Stimulated activated CD4-positive, alpha-beta T cell treated with anti-CD3 and anti-CD28 coated beads, Interleukin-2, amount 100 ng/mL, for 24 hours (primary cell): ENCODE results near the gene GPS1.
A peak's percentile ranks its signal among the peaks of the same experiment; 100 is the strongest.

Source experiments
- DNase-seq, 2 donors: peaks; one replicate each; pipeline ENCODE4 v3.0.0-alpha.2; 2020

Gene GPS1

DNA sequence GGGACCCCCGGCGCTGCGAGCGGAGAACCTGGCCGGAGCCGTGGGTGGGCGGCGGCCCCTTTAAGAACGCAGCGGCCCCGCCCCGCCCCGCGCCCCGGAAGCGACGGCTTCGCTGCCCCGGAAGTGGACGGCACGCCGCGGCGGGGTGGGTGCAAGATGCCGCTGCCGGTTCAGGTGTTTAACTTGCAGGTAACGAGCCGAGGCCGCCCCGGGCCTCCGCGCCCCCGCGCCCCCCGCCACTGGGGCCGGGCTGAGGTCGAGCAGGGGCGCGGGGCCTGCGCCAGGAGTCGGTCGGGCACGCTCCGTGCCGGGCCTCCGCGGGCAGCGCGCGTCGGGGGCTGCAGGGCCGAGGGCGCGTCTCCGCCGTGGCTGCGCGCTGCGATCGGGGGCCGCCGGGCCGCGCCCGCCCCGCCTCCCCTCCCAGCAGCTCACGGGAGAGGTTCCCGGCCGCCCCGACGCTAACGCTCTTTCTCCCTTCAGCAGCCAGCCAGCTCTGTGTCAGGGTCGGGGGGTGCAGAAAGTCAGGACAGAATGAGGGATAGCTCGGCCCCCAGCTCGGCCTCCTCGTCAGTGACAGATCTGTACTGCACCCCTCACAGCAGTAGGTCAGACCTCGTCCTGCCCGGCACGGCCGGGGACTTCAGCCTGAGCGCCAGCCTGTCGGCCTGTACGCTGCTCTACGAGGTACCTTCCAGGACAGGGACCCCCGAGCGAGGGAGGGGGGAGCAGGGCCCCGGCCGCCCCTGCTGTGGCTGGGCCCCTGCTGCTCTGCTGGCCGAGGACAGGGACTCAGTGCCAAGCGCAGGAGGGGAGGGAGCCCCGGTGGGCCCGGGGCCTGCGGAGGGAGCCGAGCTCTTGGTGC lies at the start of gene GPS1, which contains the start of gene RFNG:
Gene GPS1, plus strand, starts transcription at position 123 of the 862 bp plus-strand sequence. Its CDS starts 34 bp downstream, at position 157.
Gene RFNG, minus strand, starts transcription at position 36 of the 862 bp plus-strand sequence. CDS start 45 bp downstream, outside the sequence.
- peak; percentile 89 to 91 for DNase-seq

DNA sequence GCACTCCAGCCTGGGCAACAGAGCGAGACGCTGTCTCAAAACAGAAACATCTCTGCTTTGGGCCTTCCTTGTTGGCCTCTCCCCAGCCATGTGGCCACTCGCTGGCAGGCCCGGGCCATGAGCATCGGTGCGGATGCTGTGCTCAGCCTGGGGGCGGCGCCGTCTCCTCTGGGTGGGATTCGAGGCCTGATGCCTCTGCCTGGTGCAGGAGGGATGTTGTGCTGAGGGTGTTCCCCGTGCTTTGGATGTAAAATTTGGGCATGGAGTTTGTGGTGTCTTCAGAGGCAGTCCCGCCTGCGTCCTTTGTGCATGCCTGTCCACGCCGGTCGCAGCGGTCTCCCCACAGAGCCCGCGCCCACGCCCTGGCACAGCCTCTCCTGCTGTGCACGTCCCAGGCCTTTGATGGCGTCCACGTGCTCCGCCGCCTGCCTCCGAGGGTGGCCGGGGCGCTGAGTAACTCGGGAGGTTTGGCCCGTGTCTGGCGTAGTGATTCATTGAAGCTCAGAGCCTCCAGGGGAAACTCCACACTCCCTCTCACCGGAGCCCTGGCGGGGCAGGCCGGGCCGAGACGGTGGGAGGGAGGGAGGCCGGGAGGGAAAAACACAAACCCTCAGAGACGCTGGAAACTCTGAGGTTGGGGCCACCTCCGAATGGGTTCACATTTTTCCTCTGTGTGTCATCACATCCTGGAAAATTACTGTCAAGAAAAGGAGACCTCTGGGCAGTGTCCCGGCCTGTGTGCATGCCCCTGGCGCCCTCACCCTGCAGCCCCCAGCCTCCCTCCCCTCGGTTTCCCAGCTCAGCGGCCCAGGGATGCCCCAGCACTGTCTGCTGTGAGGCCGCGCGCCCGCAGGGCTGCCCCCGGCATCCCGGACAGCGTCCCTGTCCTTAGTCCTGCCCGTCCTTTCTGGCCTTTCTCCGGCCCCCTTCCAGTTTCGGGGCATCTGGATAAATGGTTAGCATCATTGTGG lies 48.0 kb upstream of the GPS1 start:
- peak; percentile 52 to 58 for DNase-seq

DNA sequence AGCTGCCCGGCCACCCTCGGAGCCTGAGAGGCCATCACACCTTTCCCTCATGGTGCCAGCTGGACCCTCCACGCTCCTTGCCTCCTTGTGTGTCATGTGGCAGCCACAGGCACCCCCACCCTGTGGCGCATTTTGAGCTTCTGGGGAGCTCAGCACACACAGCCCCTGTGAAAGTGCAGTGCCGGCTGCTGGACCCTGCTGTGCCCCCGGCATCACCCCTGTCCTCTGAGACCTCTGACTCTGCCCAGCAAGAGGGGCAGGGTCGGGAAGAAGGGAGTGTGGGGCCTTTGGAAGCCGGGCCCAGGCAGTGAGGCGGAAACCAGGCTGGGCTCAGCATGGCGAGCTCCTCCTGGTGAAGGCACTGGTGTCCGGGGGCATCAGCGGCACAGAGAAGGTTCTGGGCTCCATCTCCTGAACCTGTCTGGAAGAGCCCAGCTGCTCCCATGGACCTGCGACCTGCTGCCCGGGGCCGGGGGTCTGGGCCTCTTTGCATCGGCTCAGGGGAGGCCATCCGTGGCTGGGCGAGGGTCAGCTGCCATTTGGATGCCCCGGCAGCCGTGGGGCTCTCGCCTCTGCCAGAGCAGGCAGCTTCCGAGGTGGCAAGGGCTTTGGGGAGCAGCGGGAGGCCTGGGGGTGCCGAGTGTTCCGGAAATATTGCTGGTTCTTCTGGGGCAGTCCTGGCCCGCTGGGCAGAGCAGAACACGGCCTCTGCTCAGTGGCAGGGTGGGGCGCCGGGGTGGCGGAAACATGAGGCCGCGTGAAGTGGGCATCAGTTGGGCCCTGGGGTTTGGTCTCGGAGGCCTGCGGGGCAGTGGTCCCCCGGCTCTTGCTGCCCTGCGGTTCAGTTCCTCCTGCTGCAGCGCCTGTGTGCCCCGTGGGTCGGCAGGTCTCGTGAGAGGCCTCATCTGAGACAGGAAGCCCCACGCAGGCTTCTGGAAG lies 46.9 kb upstream of the GPS1 start:
- no peak for DNase-seq

DNA sequence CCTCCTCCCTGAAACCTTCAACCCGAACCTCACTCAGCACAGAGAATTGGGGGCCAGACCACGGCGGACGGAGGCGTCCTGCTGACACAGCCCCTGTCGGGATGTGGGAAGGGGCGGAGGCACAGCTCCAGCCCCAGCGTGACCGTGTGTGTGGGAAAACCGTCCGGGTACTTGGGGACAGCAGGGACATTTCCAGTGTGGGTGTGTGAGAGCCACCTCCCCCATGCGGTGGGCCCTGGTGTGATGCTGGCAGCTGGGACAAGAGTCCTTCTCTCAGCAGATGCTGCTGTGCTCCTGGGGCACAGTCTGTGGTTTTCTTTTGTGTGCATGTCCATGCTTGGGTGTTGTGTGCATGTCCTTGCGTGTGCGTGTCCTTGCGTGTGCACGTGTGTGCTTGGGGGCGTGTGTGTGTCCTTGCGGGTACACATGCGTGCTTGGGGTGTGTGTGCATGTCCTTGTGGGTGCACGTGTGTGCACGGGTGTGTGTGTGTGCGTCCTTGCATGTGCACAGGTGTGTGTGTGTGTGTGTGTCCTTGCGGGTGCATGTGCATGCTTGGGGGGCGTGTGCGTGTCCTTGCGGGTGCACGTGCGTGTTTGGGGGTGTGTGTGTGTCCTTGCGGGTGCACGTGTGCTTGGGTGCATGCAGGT lies 45.9 kb upstream of the GPS1 start:
- DNase-seq, result no peak

DNA sequence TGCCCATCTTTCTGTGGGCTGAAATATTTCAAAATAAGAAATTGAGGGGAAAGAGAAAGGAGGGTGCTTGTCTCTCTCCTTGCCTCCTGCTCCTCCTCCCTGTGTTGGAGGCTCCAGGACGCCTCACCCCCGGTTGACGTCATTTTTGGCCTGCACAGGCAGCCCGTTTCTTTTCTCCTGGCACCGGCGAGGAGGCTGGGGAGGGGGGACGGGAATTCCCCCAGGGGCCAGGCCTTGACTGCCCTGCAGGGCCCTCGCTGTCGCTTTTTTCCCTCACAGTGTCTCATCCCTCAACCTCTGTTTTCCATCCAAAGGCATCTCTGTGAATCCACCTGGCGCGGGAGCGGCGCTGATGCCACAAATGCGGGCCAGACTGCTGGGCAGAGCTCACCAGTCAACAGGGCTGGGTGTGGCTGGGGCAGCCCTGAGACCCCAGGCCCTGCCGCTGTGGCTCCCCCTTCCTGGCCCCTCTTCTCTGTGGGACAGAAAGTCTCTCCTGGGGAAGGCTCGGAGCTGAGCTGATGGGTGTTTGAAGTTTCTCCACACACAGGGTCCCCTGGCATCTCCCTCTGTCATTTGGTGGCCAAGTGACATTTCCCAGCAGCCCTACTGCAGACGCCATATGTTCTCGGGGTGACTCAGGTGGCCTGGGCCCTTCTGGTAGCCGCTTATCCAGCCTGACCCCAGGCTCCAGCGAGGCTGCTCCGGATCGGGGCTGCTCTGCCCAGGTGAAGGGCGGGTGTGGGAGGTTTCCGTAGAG lies 45.0 kb upstream of the GPS1 start:
- DNase-seq, result no peak

DNA sequence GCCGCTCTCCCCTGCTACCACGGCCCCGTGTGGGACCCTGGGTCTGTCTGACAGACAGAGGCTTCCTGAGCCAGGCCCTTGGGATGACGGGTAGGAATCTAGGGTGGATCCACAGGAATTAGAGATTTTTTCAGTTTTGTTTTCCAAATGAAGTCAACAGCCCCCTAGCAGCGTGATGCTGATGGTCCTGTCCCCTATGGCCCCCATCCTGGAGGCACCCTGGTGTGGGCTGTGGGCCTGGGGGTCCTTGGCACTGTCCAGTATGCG lies 44.5 kb upstream of the GPS1 start:
- no peak for DNase-seq

DNA sequence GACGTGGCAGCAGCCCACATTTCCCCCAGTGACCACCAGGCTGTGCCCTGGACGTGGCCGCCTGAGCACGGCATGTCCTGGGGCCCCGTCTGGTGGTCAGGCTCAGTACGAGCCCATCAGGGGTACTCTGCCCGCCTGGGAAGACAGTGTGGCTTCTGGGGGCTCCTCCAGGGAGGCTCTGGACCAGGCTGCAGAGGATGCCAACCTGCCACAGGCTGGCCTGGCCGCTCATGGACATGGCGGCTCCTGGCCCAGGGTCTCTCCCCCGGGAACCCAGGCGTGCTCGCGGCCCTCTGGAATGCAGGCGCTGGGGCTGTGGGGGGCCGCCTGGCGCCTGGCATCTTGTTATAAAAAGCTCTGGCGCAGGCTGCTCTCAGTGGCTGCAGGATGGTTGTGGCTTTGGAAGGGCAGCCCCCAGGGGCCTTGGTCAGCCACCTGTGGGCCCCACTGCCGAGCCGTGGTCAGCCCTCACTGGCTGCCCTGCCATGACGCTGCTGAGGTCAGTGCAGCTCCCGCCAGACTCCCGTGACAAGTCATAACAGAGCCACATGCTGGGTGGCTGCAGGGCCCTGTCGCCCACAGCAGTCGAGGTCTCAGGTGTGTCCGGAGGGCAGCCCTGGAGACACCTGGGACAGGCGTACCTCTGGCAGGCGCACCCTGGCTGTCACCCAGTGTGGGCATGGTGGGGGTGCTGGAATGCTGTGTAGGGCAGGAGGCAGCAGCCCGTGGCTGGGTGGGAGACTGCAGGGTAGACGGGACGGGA lies 44.0 kb upstream of the GPS1 start:
- DNase-seq, result no peak

DNA sequence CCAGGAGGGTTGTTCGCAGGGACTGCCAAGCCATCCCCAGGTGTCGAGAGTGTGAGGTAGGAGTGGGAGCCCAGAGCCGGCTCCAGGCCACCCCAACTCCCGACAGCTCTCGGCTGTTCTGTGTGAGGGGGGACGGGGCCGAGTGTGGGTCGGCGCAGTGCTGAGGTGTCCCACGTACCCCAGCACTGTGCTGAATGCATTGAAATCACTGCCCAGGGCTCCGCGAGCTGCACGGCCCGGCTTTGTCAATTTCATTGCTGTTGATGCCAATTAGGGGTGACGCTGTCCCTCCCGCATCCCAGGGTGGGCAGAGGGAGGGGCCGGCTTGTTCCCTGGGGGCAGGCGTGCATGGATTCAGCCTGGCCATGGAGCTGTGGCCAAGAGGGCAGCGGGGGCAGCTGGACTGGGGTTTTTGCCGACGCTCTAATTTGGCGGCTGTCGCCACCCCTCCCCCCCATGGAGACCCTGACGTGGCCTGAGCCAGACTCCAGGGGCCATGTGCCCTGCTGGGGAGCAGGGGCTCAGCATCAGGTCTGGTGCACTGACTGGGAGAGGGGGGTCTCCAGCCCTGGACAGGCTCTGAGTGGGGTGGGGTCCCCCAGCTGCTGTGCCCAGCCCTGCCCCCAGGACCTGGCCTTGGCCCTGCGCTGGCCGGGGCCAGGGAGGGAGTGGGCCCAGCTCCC lies 43.3 kb upstream of the GPS1 start:
- no peak for DNase-seq

DNA sequence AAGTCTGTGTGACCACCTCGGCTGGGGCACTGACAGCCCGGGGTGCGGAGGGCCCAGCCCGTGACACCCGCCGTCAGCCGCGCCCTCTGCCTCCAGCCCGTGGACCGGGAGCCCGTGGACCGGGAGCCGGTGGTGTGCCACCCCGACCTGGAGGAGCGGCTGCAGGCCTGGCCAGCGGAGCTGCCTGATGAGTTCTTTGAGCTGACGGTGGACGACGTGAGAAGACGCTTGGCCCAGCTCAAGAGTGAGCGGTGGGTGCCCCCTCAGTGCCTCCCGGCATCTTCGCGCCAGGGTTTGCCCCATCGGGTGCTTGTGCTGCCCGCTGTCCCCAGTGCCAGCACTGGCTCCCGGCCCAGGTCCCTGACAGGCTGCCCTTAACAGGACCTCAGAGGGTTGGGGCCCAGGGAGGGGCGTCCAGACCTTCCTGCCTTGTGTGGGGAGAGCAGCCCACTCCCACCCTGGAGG lies 42.7 kb upstream of the GPS1 start:
- no peak for DNase-seq

DNA sequence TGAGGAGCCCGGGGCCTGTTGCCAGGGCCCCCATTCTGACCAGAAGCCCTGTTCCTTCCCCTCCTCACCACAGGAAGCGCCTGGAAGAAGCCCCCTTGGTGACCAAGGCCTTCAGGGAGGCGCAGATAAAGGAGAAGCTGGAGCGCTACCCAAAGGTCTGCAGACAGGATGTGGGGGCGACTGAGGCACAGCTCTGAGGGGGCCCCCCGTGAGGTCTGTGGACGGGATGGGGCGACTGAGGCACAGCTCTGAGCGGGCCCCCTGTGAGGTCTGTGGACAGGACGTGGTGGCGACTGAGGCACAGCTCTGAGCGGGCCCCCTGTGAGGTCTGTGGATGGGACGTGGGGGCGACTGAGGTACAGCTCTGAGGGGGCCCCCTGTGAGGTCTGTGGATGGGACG lies 42.3 kb upstream of the GPS1 start:
- no peak for DNase-seq

DNA sequence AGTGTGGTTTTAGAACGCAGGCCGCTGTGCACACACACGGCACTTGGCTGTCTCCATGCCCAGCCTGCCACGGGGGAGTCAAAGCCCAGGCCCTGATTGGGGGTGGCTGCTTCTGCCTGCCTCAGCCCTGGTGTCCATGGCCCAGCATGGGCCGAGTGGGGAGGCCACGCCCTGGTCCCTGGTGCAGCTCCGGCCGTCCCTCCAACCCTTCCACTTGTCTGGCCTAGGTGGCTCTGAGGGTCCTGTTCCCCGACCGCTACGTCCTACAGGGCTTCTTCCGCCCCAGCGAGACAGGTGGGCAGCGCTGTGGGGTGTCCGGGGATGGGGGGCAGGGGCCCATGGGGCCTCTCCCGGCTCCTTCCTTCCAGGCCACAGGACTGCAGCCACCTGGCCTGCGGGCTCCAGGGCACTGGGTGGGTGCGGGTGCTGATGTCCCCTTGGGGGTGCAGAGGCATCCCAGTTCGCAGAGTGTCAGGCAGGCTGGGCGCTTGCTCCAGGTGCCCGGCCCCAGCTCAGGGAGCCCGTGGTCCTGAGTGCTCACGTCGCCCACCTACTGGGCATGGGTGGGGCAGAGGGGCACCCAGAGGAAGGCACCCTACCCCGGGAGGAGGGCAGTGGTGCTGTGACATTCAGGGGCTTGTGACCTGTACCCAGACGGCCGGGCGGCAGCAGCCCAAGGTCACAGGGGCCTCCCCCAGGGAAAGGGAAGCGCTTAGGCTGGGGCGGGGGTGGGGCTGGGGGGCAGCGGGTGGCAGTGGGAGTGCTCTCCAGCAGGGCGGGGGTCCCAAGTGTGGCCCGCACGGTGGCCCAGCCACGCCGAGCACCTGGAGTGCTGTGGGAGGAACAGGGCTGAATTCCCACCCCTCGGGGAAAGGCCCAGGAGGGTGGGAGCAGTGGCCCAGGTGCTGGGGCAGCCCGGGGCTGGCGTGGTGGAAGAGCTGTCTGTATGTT lies 40.8 kb upstream of the GPS1 start:
- DNase-seq, result no peak

DNA sequence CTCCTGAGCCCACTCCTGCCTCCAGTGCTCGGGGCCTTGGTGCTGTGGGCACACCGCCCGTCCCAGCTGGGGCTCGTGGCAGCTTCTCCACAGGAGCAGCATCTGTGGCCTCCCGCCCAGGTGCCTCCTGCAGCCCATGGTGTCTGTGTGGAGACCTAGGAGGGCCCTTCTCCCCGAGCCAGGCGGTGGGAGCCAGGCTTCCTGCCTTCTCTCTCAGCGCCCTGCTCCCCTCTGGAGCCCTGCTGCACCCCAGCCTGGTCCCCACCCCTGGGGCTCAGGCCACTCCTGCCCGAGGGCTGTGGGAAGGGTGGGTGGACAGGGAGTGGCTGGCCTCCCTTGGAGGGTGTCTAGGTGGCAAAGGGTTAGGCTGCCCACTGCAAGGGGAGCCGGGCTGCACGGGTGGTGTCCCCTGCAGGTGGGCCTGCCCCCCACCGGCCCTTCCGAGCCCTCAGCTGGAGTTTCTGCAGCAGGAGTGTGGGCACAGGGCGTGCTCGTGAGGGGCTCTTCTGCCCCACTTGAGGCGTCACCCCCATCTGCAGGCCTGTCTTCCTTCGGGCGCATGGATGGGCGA lies 40.0 kb upstream of the GPS1 start:
- no peak for DNase-seq

DNA sequence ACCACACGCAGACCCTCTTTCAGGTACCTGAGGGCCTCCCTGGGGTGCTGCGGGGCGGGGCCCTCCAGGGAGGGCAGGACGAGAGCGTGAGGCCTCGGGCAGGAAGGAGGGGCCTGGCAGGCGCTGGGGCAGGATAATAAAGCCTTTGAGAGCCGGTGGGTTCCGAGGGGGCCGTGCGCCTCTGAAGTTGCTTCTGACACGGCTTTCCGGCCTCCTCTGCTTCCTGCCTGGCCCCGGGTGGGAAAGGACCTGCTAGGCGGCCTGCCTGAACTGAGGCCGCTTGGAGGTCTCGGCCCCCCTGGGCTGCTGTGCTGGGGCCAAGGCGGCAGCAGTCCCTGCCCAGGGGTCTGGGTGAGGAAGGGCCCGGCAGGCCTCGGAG lies 39.4 kb upstream of the GPS1 start:
- no peak for DNase-seq

DNA sequence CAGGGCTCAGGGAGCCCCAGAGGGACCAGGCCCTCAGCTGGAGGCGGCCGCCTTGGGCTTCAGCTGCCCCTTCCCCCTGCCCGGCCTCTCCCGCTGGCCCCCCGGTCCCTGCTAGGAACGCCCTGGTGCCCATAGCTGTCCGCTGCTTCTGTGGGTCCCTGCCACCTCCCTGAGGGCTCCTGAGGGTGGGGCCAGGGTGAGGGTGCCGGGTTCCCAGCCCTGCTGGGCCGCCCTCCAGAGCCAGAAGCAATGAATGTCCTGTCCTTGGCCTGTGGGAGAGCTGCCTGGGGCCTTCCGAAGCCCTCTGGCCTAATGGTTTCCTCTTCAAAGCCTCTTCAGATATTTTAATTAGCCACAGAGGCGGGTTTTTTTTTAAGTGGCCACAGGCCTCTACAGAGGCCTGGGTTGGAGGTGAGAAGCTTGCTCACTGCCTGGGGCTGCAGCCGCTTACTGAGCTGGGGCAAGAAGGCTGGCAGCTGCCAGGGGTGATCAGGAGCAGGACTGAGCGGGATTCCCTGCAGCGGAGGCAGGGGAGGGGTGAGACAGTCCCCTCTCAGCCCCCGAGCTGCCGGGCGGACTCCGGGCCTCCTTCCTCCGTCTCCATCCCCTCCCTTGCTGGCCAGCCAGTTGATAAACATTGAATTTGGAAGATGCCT lies 38.9 kb upstream of the GPS1 start:
- DNase-seq, result no peak

DNA sequence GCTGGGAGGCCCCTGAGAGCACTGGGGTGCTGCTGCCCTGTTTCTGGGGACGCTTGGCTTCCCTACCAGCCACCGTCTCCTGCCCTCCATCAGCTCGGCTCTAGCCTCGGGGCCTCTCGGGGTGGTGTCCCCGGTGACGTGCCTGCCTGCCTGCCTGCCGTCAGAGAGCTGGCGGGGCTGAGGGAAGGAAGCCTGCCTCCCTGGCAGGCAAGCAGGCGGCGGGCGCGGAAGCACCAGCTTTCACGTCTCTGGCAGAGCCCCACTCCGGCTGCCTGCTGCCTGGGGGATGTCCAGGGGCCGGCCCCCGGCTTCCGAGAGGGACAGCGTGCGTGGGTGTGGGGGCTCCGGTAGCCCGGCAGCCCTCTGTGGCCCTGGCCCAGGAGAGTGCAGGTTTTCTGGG lies 38.4 kb upstream of the GPS1 start:
- DNase-seq, result no peak

DNA sequence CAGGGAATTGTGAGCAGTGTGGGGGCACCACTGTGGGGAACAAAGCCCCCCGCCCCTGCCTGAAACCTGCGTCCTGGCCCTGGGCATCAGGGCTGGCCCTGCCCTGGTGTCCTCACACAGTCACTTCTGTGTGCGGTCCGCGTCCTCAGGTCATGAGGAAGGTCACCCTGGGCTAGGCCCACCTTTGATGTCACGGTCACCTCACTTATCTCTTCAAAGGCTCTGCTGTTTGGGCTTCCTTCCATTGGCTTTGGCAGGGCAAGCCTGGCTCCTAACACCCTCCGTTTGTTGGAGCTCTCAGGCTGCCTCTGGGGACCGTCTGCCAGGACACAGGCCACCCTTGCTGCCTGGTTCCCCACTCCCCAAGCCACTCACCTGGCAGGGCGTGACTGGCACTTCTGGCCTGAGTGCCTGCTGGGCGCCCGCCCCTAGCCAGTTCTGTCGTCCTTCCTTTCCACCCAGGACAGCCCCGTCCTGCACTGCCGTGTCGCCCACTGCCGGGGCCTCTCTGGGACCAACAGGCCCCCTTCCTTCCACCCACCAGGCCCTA lies 37.9 kb upstream of the GPS1 start:
- no peak for DNase-seq

DNA sequence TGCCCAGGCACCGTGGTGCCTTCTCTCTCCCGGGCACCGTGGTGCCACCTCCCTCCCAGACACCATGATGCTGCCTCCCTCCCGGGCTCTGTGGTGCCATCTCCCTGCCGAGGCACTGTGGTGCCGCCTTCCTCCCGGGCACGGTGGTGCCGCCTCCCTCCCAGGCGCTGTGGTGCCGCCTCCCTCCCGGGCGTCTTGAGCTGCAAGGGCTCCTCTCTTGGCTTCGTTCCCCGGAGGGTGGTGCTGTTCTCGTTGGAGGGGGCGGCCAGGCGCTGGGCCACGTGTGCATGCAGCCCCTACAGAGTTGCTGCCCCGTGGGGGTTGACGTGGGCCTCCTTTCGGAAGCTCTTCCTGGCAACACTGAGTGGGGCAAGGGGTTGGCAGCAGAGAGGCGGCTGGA lies 37.3 kb upstream of the GPS1 start:
- no peak for DNase-seq

DNA sequence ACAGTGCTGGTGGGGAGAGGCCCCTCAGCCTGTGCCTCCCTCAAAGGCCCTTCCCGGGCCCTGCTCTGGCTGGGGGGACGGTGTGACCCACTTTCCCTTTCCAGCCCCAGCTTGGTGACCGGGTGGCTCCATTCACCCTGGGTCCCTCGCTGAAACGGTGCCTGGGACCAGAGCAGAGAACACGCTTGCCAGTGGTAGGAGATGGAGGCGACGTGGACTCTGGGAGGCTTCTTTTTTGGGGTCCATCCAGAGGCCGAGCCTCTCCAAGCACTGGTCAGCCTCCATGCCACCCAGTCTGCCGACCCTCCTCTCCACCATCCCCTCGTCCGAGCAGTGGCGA lies 36.8 kb upstream of the GPS1 start:
- no peak for DNase-seq
